NCI-H82 treated with DMSO at 0.1 percent for 48 hours (cell line): Measurements from ENCODE around the gene IL17REL.

Experiments used
- DNase-seq: peaks from one replicate; lab custom pipeline; 2025; ENCODE audit not compliant: unreplicated experiment; lab: John Stamatoyannopoulos, UW

The IL17REL gene

GRCh38 chr22:49969751-49970527, 42.6 kb downstream of the IL17REL start:
- no peak for DNase-seq

GRCh38 chr22:49968831-49969661, 43.5 kb downstream of the IL17REL start:
- no peak for DNase-seq

- DNase-seq: no peak
Observed at GRCh38 chr22:49968313-49968830, 44.2 kb downstream of the IL17REL start.

- DNase-seq: no peak
Observed at GRCh38 chr22:49967706-49968208, 44.8 kb downstream of the IL17REL start.

- no peak for DNase-seq
Observed at GRCh38 chr22:49966774-49967705, 45.5 kb downstream of the IL17REL start.

GRCh38 chr22:49966041-49966773, 46.4 kb downstream of the IL17REL start:
- no peak for DNase-seq

- no peak for DNase-seq
Observed at GRCh38 chr22:49965091-49966040, 47.2 kb downstream of the IL17REL start.

- DNase-seq: no peak
Observed at GRCh38 chr22:49964136-49965090, 48.2 kb downstream of the IL17REL start.

- DNase-seq: no peak
Observed at GRCh38 chr22:49963647-49964026, 48.9 kb downstream of the IL17REL start.

GRCh38 chr22:49962751-49963646, 49.6 kb downstream of the IL17REL start:
- DNase-seq: no peak

- DNase-seq: peak; percentile 39
Observed at GRCh38 chr22:49962012-49962750, 50.4 kb downstream of the IL17REL start.

- DNase-seq: no peak
Observed at GRCh38 chr22:49961601-49962011, 51.0 kb downstream of the IL17REL start.

- no peak for DNase-seq
Observed at GRCh38 chr22:49961005-49961600, 51.5 kb downstream of the IL17REL start.

GRCh38 chr22:49960159-49961004, 52.2 kb downstream of the IL17REL start, which contains the start of gene PIM3:
PIM3 (plus strand) TSS chr22:49960772; CDS start chr22:49960948, 176 bp downstream.
- peak; percentile 79 for DNase-seq

GRCh38 chr22:49959782-49960158, 52.8 kb downstream of the IL17REL start:
- no peak for DNase-seq
